Right lobe of liver (tissue), 6 donors: ENCODE measurements around the gene DPP6. TPM values are rescaled to one million over a fixed set of nuclear protein-coding genes. Genes with fewer than 3 reads are reported as not detected.

Experiments
- ATAC-seq, 4 donors: fragments of 200-7000 bp; cut with Tn5 transposase; one replicate each; pipeline ENCODE4 v1.9.1; 2020; ENCODE audit warnings: mild to moderate bottlenecking in 4 of 4, moderate library complexity in 4 of 4
- DNase-seq, 3 donors: peaks; one replicate each; pipeline ENCODE4 v3.0.0-alpha.2; 2020
- H3K27ac ChIP-seq, 3 donors: fragments of 200-600 bp; one replicate each; pipeline ENCODE4 v1.8.0; 2022
- H3K27me3 ChIP-seq, 2 donors: fragments of 200-600 bp; one replicate each; pipeline ENCODE4 v1.8.0; 2022
- H3K36me3 ChIP-seq, 4 donors: fragments of 200-600 bp; sonication (generic) in 1 of 4; one replicate each; pipeline versions ENCODE4 v1.5.1 to v1.8.0; 2017 to 2022; ENCODE audit warnings: control low read depth in 1 of 4
- H3K4me1 ChIP-seq, 4 donors: fragments of 200-600 bp; sonication (generic) in 1 of 4; one replicate each; pipeline versions ENCODE4 v1.5.1 to v1.8.0; 2017 to 2022; ENCODE audit warnings: control low read depth in 1 of 4
- H3K4me3 ChIP-seq, 3 donors: fragments of 200-600 bp; one replicate each; pipeline ENCODE4 v1.8.0; 2022
- H3K9me3 ChIP-seq, 4 donors: fragments of 200-600 bp; sonication (generic) in 1 of 4; one replicate each; pipeline versions ENCODE4 v1.5.1 to v1.8.0; 2017 to 2022; ENCODE audit warnings: control low read depth in 1 of 4
- POLR2A ChIP-seq: fragments of 450-650 bp; IDR thresholded peaks from one replicate; pipeline ENCODE4 v1.6.1; 2017; ENCODE audit warnings: antibody characterized with exemption, mild to moderate bottlenecking
- WGBS: methylation state at CpG from one replicate; pipeline ENCODE4 v1.1.6; 2018; ENCODE audit warnings: low coverage, low lambda C conversion rate; ENCODE audit not compliant: insufficient coverage; ENCODE audit errors: missing lambda C conversion rate; 5-methylcytosine and 5-hydroxymethylcytosine counted together
- intact Hi-C, 2 donors: fragments of 100-400 bp; cut with DNase I; formaldehyde crosslinking; loops; one replicate each; pipeline versions ENCODE4 v1.11.2 to v1.14.1; 2022
- total RNA-seq, 6 experiments: library from RNA; depleted of rRNA in 2 of 6; stranded (reverse); fragments of >200 nt in 2 of 6; fragmentation: NEBNext Ultra II Directional in 3 of 6; extraction: Animal tissue kit (Norgen Biotek cat#: 25700) in 3 of 6; gene quantifications; one replicate each; pipeline versions ENCODE4 v1.1.0 to v1.2.4, GENCODE V29; 2016 to 2023
- TF ChIP-seq, protein P1 (sequence below), 4 donors: fragments of 200-600 bp in 3 of 4; fragments of 450-650 bp in 1 of 4; IDR thresholded peaks; one replicate each; pipeline versions ENCODE4 v1.5.1 to v1.8.0; 2016 to 2022; ENCODE audit warnings: antibody characterized with exemption in 4 of 4, mild to moderate bottlenecking in 2 of 4
- donor health status: DM: no; HTN: yes; CAD: no.
- donor health status: DM: no; HTN: no; CAD: no.
- donor health status: DM: no; HTN: no; CAD: no.
- donor health status: DM: no; HTN: yes; CAD: no.
- donor health status: DM: no; HTN: yes; CAD: no.

The DPP6 gene
- total RNA-seq, 6 experiments from 2014 or later: not detected

DNA sequence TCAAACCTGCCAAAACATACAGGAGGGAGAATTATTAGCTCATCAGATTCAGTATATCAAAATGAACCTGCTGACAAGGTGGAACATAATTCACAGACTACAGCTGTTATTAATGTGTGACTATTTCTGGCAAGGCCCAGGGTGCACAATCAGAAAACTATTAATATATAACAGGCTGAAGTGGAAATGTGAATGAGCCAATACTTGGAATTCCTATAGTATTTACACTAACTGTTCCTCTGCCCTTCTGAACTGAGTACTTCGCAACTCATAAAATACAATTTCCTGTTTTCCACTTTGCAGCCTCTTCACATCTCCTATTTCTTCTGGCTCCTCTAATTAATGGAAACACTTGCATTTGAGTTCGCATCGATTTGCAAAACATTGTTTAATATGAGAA lies 330.8 kb downstream of the DPP6 start:
- Histone ChIP-seq H3K9me3 (no peaks in the 10 kb centered on the region), H3K4me3 (no peak overlapping the region), H3K36me3 (no peaks in the 10 kb centered on the region), H3K27me3 (no peaks in the 10 kb centered on the region), H3K4me1 (no peaks in the 10 kb centered on the region), H3K27ac (no peak overlapping the region)
- TF ChIP-seq, protein P1, sequence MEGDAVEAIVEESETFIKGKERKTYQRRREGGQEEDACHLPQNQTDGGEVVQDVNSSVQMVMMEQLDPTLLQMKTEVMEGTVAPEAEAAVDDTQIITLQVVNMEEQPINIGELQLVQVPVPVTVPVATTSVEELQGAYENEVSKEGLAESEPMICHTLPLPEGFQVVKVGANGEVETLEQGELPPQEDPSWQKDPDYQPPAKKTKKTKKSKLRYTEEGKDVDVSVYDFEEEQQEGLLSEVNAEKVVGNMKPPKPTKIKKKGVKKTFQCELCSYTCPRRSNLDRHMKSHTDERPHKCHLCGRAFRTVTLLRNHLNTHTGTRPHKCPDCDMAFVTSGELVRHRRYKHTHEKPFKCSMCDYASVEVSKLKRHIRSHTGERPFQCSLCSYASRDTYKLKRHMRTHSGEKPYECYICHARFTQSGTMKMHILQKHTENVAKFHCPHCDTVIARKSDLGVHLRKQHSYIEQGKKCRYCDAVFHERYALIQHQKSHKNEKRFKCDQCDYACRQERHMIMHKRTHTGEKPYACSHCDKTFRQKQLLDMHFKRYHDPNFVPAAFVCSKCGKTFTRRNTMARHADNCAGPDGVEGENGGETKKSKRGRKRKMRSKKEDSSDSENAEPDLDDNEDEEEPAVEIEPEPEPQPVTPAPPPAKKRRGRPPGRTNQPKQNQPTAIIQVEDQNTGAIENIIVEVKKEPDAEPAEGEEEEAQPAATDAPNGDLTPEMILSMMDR (IDR thresholded peaks at IDR 0.05): no peak
- TF ChIP-seq POLR2A: no peak
- 54% methylated on average over 3 of the region's 3 CpGs for WGBS
- DNase-seq (no peak), ATAC-seq (peak; percentile 35 to 89 (median 66))
- intact Hi-C loops: no loop called here

DNA sequence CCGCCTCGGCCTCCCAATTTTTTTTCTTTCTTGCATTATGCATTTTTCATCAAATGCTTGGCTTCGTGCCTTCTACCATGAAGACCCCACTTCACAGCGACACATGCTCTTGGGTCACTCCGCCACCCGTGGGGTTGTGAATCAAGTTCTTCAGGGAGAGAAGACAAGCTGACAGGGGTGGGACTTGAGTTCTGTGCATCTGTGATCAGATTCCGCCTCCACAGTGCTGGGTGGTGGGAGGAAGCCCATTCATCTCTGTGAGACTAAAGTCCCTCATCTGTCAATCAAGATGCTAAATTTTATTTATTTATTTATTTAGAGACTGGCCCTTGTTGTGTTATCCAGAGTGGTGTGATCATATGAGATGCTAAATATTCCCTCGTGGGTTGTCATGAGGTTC lies 333.0 kb downstream of the DPP6 start:
- DNase-seq: no peak
- TF ChIP-seq POLR2A: no peak
- TF ChIP-seq, protein P1 (IDR thresholded peaks at IDR 0.05): no peak
- ATAC-seq: no peak
- Histone ChIP-seq H3K9me3 (no peaks in the 10 kb centered on the region), H3K27me3 (no peaks in the 10 kb centered on the region), H3K36me3 (no peaks in the 10 kb centered on the region), H3K27ac (no peak overlapping the region), H3K4me3 (no peak overlapping the region), H3K4me1 (no peaks in the 10 kb centered on the region)
- WGBS: 70% methylated on average over 8 of the region's 8 CpGs
- intact Hi-C loops: no loop called here

DNA sequence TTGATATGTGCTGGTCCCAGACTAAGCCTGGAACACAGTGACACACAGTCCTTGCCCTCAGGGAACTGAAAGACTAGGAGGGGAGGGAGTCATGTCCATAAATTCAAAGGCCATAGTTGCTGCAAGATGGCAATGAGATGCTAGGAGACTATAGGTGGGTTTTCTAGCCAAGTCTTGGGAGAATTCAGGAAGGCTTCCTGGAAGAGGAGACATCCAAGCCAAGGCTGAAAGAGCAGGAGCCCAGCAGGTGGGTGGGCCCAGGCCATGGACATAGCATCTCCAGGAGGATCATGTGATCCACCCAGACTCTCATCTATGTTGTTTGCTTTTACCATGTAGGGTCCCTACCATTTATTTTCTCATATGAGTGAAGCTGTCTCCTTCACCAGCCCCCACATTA lies 335.1 kb downstream of the DPP6 start:
- Histone ChIP-seq H3K36me3 (no peaks in the 10 kb centered on the region), H3K9me3 (no peaks in the 10 kb centered on the region), H3K27ac (no peak overlapping the region), H3K4me3 (no peak overlapping the region), H3K27me3 (no peaks in the 10 kb centered on the region), H3K4me1 (no peaks in the 10 kb centered on the region)
- ATAC-seq: no peak
- intact Hi-C loops: no loop called here
- no peak for TF ChIP-seq POLR2A
- TF ChIP-seq, protein P1 (IDR thresholded peaks at IDR 0.05): no peak
- no peak for DNase-seq

DNA sequence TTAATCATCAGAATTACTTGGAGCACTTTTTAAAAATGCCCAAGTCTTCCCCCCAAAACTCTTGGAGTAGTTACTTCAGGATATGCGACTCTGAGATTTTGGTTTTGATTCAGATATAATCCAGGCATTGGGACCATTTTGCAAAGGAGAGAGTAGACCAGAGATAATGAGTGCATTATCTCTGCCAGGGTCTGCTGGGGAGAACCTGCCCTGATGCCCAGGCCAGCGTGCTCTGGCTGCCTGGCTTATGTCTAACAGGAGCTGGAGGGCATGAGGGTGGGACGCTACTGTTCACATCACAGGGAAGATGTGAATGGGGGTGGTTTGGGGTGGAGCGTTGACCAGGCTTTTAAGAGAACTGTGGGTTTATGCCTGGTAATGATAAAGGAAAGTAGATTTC lies 336.2 kb downstream of the DPP6 start:
- no peak for ATAC-seq

More for the DNA sequence above, 336.2 kb downstream of the DPP6 start:
- H3K4me1 ChIP-seq: no peaks in the 10 kb centered on the region
- WGBS: 66% methylated on average over 4 of the region's 4 CpGs
- no peak for DNase-seq
- no peak overlapping the region for H3K27ac ChIP-seq
- no peaks in the 10 kb centered on the region for H3K36me3 ChIP-seq
- intact Hi-C loops: no loop called here
- H3K9me3 ChIP-seq: no peaks in the 10 kb centered on the region
- H3K4me3 ChIP-seq: no peak overlapping the region
- TF ChIP-seq, protein P1 (IDR thresholded peaks at IDR 0.05): no peak
- TF ChIP-seq POLR2A: no peak
- H3K27me3 ChIP-seq: no peaks in the 10 kb centered on the region
